Panc1 (cell line): ENCODE measurements around the gene TGM4.

ENCODE experiments used
- POLR2AphosphoS5 ChIP-seq: IDR thresholded peaks from 2 replicates; pipeline ENCODE4 v1.6.1; 2012; ENCODE audit warnings: mild to moderate bottlenecking, low read depth, low read length, moderate library complexity
- REST ChIP-seq, 2 experiments: IDR thresholded peaks; 2 replicates each; pipeline ENCODE4 v1.6.1; 2011 to 2012; ENCODE audit warnings: low read depth in 2 of 2, control low read depth in 1 of 2, low read length in 1 of 2, mild to moderate bottlenecking in 1 of 2, moderate library complexity in 1 of 2; ENCODE audit not compliant: insufficient read depth in 1 of 2
- SIN3A ChIP-seq: IDR thresholded peaks from 2 replicates; pipeline ENCODE4 v1.6.1; 2012; ENCODE audit warnings: low read depth, mild to moderate bottlenecking, low read length, moderate library complexity, borderline replicate concordance; ENCODE audit not compliant: insufficient read depth
- TF ChIP-seq, protein P1 (sequence below): fragments of 450-650 bp; IDR thresholded peaks from 2 replicates; pipeline ENCODE4 v1.5.1; 2017; ENCODE audit warnings: mild to moderate bottlenecking

DNA sequence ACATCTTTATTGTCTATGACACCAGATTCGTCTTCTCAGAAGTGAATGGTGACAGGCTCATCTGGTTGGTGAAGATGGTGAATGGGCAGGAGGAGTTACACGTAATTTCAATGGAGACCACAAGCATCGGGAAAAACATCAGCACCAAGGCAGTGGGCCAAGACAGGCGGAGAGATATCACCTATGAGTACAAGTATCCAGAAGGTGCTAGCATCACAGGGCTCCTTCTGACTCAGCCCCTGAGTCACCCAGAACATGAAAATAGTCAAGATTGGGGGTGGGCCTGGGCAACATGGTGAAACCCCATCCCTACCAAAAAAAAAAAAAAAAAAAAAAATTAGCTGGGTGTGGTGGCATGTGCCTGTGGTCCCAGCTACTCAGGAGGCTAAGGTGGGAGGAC, 32.6 kb downstream of the TGM4 start:
- TF ChIP-seq, protein P1, sequence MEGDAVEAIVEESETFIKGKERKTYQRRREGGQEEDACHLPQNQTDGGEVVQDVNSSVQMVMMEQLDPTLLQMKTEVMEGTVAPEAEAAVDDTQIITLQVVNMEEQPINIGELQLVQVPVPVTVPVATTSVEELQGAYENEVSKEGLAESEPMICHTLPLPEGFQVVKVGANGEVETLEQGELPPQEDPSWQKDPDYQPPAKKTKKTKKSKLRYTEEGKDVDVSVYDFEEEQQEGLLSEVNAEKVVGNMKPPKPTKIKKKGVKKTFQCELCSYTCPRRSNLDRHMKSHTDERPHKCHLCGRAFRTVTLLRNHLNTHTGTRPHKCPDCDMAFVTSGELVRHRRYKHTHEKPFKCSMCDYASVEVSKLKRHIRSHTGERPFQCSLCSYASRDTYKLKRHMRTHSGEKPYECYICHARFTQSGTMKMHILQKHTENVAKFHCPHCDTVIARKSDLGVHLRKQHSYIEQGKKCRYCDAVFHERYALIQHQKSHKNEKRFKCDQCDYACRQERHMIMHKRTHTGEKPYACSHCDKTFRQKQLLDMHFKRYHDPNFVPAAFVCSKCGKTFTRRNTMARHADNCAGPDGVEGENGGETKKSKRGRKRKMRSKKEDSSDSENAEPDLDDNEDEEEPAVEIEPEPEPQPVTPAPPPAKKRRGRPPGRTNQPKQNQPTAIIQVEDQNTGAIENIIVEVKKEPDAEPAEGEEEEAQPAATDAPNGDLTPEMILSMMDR, result no peak
- TF ChIP-seq REST (IDR thresholded peaks at IDR 0.05; ENCODE audit: insufficient read depth in 1 of 2, low read depth in 2 of 2, low read length in 1 of 2) (no peak), SIN3A (no peak), POLR2AphosphoS5 (no peak)
